ENCODE data around the gene UPB1.

Gene UPB1

GRCh38 chr22:24518771-24519485, 23.8 kb downstream of the UPB1 start:
- no peak for TF ChIP-seq NFIC (IDR thresholded peaks at IDR 0.05)
- TF ChIP-seq MAX (IDR thresholded peaks at IDR 0.05), result no peak
- TF ChIP-seq FOXM1 (IDR thresholded peaks at IDR 0.05; ENCODE audit: borderline replicate concordance, low read depth), result no peak

GRCh38 chr22:24519496-24519895, 24.4 kb downstream of the UPB1 start:
- TF ChIP-seq TEAD4 (IDR thresholded peaks at IDR 0.05), result no peak
- TF ChIP-seq REST (IDR thresholded peaks at IDR 0.05; ENCODE audit: low read depth), result no peak
- TF ChIP-seq ZBTB7A (IDR thresholded peaks at IDR 0.05; ENCODE audit: low read depth), result no peak
- no peak for TF ChIP-seq EGR1 (IDR thresholded peaks at IDR 0.05)
- TF ChIP-seq EP300 (IDR thresholded peaks at IDR 0.05; ENCODE audit: borderline replicate concordance), result no peak
- no peak for TF ChIP-seq USF1 (IDR thresholded peaks at IDR 0.05)
- no peak for TF ChIP-seq YY1 (IDR thresholded peaks at IDR 0.05; ENCODE audit: low read depth)
- no peak for TF ChIP-seq RAD21 (IDR thresholded peaks at IDR 0.05; ENCODE audit: low read depth)
- TF ChIP-seq TCF12 (IDR thresholded peaks at IDR 0.05; ENCODE audit: low read depth), result no peak
- no peak for TF ChIP-seq NFIC (IDR thresholded peaks at IDR 0.05)
- TF ChIP-seq CREB1 (IDR thresholded peaks at IDR 0.05; ENCODE audit: low read depth), result no peak
- TF ChIP-seq CEBPB (IDR thresholded peaks at IDR 0.05), result no peak
- TF ChIP-seq TAF1 (IDR thresholded peaks at IDR 0.05; ENCODE audit: low read depth), result no peak
- TF ChIP-seq MAX (IDR thresholded peaks at IDR 0.05), result no peak
- TF ChIP-seq FOXM1 (IDR thresholded peaks at IDR 0.05; ENCODE audit: borderline replicate concordance, low read depth), result no peak

GRCh38 chr22:24521791-24522245, 26.7 kb downstream of the UPB1 start:
- no peak for TF ChIP-seq EGR1 (IDR thresholded peaks at IDR 0.05)
- no peak for TF ChIP-seq USF1 (IDR thresholded peaks at IDR 0.05)
- TF ChIP-seq REST (IDR thresholded peaks at IDR 0.05; ENCODE audit: low read depth), result no peak
- peak; percentile 42; the same call in 1 of the 2 replicates for TF ChIP-seq EP300 (IDR thresholded peaks at IDR 0.05; ENCODE audit: borderline replicate concordance)
- TF ChIP-seq TAF1 (IDR thresholded peaks at IDR 0.05; ENCODE audit: low read depth), result no peak
- TF ChIP-seq MAX (IDR thresholded peaks at IDR 0.05), result peak; percentile 24; the same call in 1 of the 2 replicates
- TF ChIP-seq YY1 (IDR thresholded peaks at IDR 0.05; ENCODE audit: low read depth), result 0 out of 2 replicates have a peak, but pooled peaks have one; percentile 22
- peak; percentile 36; the same call in 1 of the 2 replicates for TF ChIP-seq CEBPB (IDR thresholded peaks at IDR 0.05)
- TF ChIP-seq NFIC (IDR thresholded peaks at IDR 0.05), result peak; percentile 82
- peak; percentile 95 for TF ChIP-seq RAD21 (IDR thresholded peaks at IDR 0.05; ENCODE audit: low read depth)
- peak; percentile 67; the same call in 1 of the 2 replicates for TF ChIP-seq TEAD4 (IDR thresholded peaks at IDR 0.05)
- TF ChIP-seq FOXM1 (IDR thresholded peaks at IDR 0.05; ENCODE audit: borderline replicate concordance, low read depth), result no peak
- 0 out of 2 replicates have a peak, but pooled peaks have one; percentile 67 for TF ChIP-seq TCF12 (IDR thresholded peaks at IDR 0.05; ENCODE audit: low read depth)

GRCh38 chr22:24523873-24524272, 28.7 kb downstream of the UPB1 start:
- no peak for TF ChIP-seq CREB1 (IDR thresholded peaks at IDR 0.05; ENCODE audit: low read depth)
- no peak for TF ChIP-seq EP300 (IDR thresholded peaks at IDR 0.05; ENCODE audit: borderline replicate concordance)
- no peak for TF ChIP-seq YY1 (IDR thresholded peaks at IDR 0.05; ENCODE audit: low read depth)
- TF ChIP-seq TCF12 (IDR thresholded peaks at IDR 0.05; ENCODE audit: low read depth), result no peak
- no peak for TF ChIP-seq TAF1 (IDR thresholded peaks at IDR 0.05; ENCODE audit: low read depth)
- TF ChIP-seq RAD21 (IDR thresholded peaks at IDR 0.05; ENCODE audit: low read depth), result no peak
- no peak for TF ChIP-seq TEAD4 (IDR thresholded peaks at IDR 0.05)
- no peak for TF ChIP-seq MAX (IDR thresholded peaks at IDR 0.05)

GRCh38 chr22:24525416-24526037, 30.4 kb downstream of the UPB1 start:
- TF ChIP-seq REST (IDR thresholded peaks at IDR 0.05; ENCODE audit: low read depth) (no peak), NFIC (IDR thresholded peaks at IDR 0.05) (peak; percentile 22; the same call in 1 of the 2 replicates), RAD21 (IDR thresholded peaks at IDR 0.05; ENCODE audit: low read depth) (peak; percentile 90)

Measured in Ishikawa (cell line).